Type B pancreatic cell (in vitro differentiated cells): ENCODE results near the gene ZNF302. TPM values are rescaled to one million over a fixed set of nuclear protein-coding genes. Genes with fewer than 3 reads are reported as not detected.

Experiments used
- DNase-seq: peaks from one replicate; pipeline ENCODE4 v3.0.0; 2021; ENCODE audit warnings: mixed read lengths; ENCODE audit not compliant: unreplicated experiment; ENCODE audit errors: extremely low spot score
- H3K27ac Mint-ChIP-seq: 2 replicates; pipeline ENCODE4 v1.8.0; 2021; ENCODE audit warnings: mild to moderate bottlenecking, mixed read lengths
- H3K27me3 Mint-ChIP-seq: 2 replicates; pipeline ENCODE4 v1.8.0; 2021; ENCODE audit warnings: mixed read lengths
- H3K36me3 Mint-ChIP-seq: 2 replicates; pipeline ENCODE4 v1.8.0; 2021; ENCODE audit warnings: mixed read lengths
- H3K4me1 Mint-ChIP-seq: one replicate; pipeline ENCODE4 v1.8.0; 2021; ENCODE audit warnings: mixed read lengths; ENCODE audit not compliant: unreplicated experiment
- H3K4me3 Mint-ChIP-seq: 2 replicates; pipeline ENCODE4 v1.8.0; 2021; ENCODE audit warnings: mild to moderate bottlenecking, mixed read lengths
- H3K9me3 Mint-ChIP-seq: 2 replicates; pipeline ENCODE4 v1.8.0; 2021; ENCODE audit warnings: mixed read lengths
- CTCF ChIP-seq: fragments of 200-600 bp; sonication (generic); conservative IDR thresholded peaks from 2 replicates; pipeline ENCODE4 v1.5.0; 2021; ENCODE audit warnings: antibody characterized with exemption, mild to moderate bottlenecking
- total RNA-seq: library from RNA; stranded (reverse); gene quantifications from 2 replicates; pipeline ENCODE4 v1.2.1, GENCODE V29; 2021; ENCODE audit warnings: low replicate concordance

Gene ZNF302
- total RNA-seq, 1 donor from 2014 or later, result 41.5 TPM

GRCh38 chr19:34731964-34732363 lies 54.5 kb downstream of the ZNF302 start:
- peak overlapping the region; percentile 63 for H3K4me3 Mint-ChIP-seq
- no peak for DNase-seq
- no peaks in the 10 kb centered on the region for H3K9me3 Mint-ChIP-seq
- H3K36me3 Mint-ChIP-seq, result peaks cover 6% of the 10 kb centered on the region
- no peak overlapping the region for H3K27ac Mint-ChIP-seq
- no peak for TF ChIP-seq CTCF
- H3K4me1 Mint-ChIP-seq, result peaks cover 19% of the 10 kb centered on the region
- H3K27me3 Mint-ChIP-seq, result peaks cover 3% of the 10 kb centered on the region

DNA sequence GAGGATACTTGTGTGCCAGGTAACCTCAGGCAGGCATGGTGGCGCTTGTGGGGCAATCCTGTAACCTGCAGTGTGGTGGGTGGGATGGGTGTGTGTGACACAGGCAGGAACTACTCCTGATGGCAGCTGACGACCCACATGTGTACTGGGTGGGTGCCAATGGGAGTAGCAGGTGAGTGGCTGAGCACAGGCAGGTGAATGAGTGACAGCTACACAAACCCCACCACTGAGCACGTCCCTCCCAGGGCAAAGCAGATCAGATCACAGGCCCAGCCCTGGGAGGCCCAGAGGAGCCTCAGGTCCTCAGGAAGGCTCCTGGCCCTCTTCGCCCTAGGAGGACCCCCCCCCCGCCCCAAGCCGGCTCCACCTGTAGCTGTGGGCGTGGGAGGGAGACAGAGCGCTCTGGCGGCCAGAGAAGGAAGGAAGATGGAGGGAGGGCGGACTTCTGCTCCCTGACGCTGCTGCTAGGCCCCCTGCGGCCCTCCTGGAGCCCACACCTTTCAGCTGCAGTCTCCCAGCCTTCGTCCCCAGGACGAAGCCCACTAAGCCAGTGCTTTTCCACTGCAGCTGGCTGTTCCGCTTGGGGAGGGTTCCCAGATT lies 55.2 kb downstream of the ZNF302 start:
- H3K4me1 Mint-ChIP-seq, result peaks cover 19% of the 10 kb centered on the region
- H3K9me3 Mint-ChIP-seq, result no peaks in the 10 kb centered on the region
- peak overlapping the region; percentile 74 for H3K4me3 Mint-ChIP-seq
- TF ChIP-seq CTCF, result no peak
- no peak overlapping the region for H3K27ac Mint-ChIP-seq
- peaks cover 3% of the 10 kb centered on the region for H3K27me3 Mint-ChIP-seq
- DNase-seq, result no peak
- H3K36me3 Mint-ChIP-seq, result peaks cover 6% of the 10 kb centered on the region

- no peak for TF ChIP-seq CTCF
- no peak for DNase-seq
- H3K4me3 Mint-ChIP-seq, result peak overlapping the region; percentile 100
- H3K4me1 Mint-ChIP-seq, result peaks cover 19% of the 10 kb centered on the region
- no peaks in the 10 kb centered on the region for H3K9me3 Mint-ChIP-seq
- H3K27ac Mint-ChIP-seq, result peak overlapping the region; percentile 96
- peaks cover 10% of the 10 kb centered on the region for H3K36me3 Mint-ChIP-seq
- no peaks in the 10 kb centered on the region for H3K27me3 Mint-ChIP-seq
Measured at GRCh38 chr19:34733266-34733745, 55.8 kb downstream of the ZNF302 start.

GRCh38 chr19:34733746-34734536 lies 56.5 kb downstream of the ZNF302 start, which contains the start of gene ZNF181:
Gene ZNF181 (plus strand): TSS chr19:34734243. CDS start chr19:34735038, 795 bp downstream.
- DNase-seq, result peak; percentile 82
- Mint-ChIP-seq H3K36me3 (peaks cover 14% of the 10 kb centered on the region), H3K27ac (peak within 1 kb of the TSS; percentile 96), H3K4me1 (peaks cover 19% of the 10 kb centered on the region), H3K4me3 (peak within 1 kb of the TSS; percentile 100), H3K27me3 (no peaks in the 10 kb centered on the region), H3K9me3 (no peaks in the 10 kb centered on the region)
- no peak for TF ChIP-seq CTCF

- peaks cover 19% of the 10 kb centered on the region for H3K4me1 Mint-ChIP-seq
- no peak for TF ChIP-seq CTCF
- H3K36me3 Mint-ChIP-seq, result peaks cover 21% of the 10 kb centered on the region
- DNase-seq, result no peak
- no peaks in the 10 kb centered on the region for H3K27me3 Mint-ChIP-seq
- H3K9me3 Mint-ChIP-seq, result no peaks in the 10 kb centered on the region
- H3K27ac Mint-ChIP-seq, result peak overlapping the region; percentile 96
- peak overlapping the region; percentile 100 for H3K4me3 Mint-ChIP-seq
Measured at GRCh38 chr19:34734537-34735103, 57.1 kb downstream of the ZNF302 start.

Other genes with a start within 250 kb of the ZNF302 start
- 88.5 and 109 TPM in 2 replicates for gene UBA2, start 249.3 kb upstream of the ZNF302 start, total RNA-seq
- 23.9 and 29.3 TPM in 2 replicates for gene WTIP, start 195.9 kb upstream of the ZNF302 start, total RNA-seq
- gene SCGB2B2, start 519 bp upstream of the ZNF302 start, total RNA-seq, result 0.60 and 0.64 TPM in 2 replicates
- gene ZNF181, start 56.6 kb downstream of the ZNF302 start, total RNA-seq, result 6.5 and 8.5 TPM in 2 replicates
- gene ZNF599, start 95.5 kb downstream of the ZNF302 start, total RNA-seq, result 5.7 and 9.0 TPM in 2 replicates
- 4.0 and 6.9 TPM in 2 replicates for gene ZNF30, start 249.2 kb downstream of the ZNF302 start, total RNA-seq